BE2C (cell line): ENCODE data around the gene EIF3I.
A peak's percentile ranks its signal among the peaks of the same experiment; 100 is the strongest.

ENCODE experiments used
- DNase-seq: peaks from one replicate; pipeline ENCODE4 v3.0.0-alpha.2; 2020
- H3K27me3 ChIP-seq: fragments of 250-450 bp; sonication (Bioruptor Pico); 2 replicates; pipeline ENCODE4 v1.5.1; 2020; ENCODE audit warnings: mild to moderate bottlenecking
- H3K36me3 ChIP-seq: fragments of 250-450 bp; sonication (Bioruptor Pico); 2 replicates; pipeline ENCODE4 v1.5.1; 2020; ENCODE audit warnings: mild to moderate bottlenecking
- H3K4me1 ChIP-seq: fragments of 250-450 bp; sonication (Bioruptor Pico); 2 replicates; pipeline ENCODE4 v1.5.1; 2020
- H3K4me3 ChIP-seq: 2 replicates; pipeline ENCODE4 v1.5.1; 2011; ENCODE audit warnings: low read depth, low read length
- H3K9me3 ChIP-seq: fragments of 250-450 bp; sonication (Bioruptor Pico); 2 replicates; pipeline ENCODE4 v1.5.1; 2020
- CTCF ChIP-seq: IDR thresholded peaks from 2 replicates; pipeline ENCODE4 v1.5.1; 2012; ENCODE audit warnings: mild to moderate bottlenecking, low read depth, low read length

EIF3I gene

GRCh38 chr1:32208469-32208868, 13.7 kb upstream of the EIF3I start:
- DNase-seq: no peak
- Histone ChIP-seq H3K4me1 (0 out of 2 replicates have a peak, but pooled peaks cover 6% of the 10 kb centered on the region), H3K27me3 (no peaks in the 10 kb centered on the region), H3K4me3 (no peak overlapping the region), H3K9me3 (no peaks in the 10 kb centered on the region), H3K36me3 (no peaks in the 10 kb centered on the region)
- TF ChIP-seq CTCF: no peak

- Histone ChIP-seq H3K27me3 (no peaks in the 10 kb centered on the region), H3K4me1 (0 out of 2 replicates have a peak, but pooled peaks cover 6% of the 10 kb centered on the region), H3K36me3 (no peaks in the 10 kb centered on the region), H3K4me3 (no peak within 1 kb of the TSS), H3K9me3 (no peaks in the 10 kb centered on the region)
- peak; percentile 73 for DNase-seq
- TF ChIP-seq CTCF: no peak
Measured at GRCh38 chr1:32208891-32209328, 13.3 kb upstream of the EIF3I start, which contains the start of gene DCDC2B. Gene DCDC2B (plus strand): TSS chr1:32209089. CDS start chr1:32209094, 5 bp downstream.

- TF ChIP-seq CTCF: peak; percentile 72
- peak; percentile 69 for DNase-seq
- Histone ChIP-seq H3K4me3 (no peak overlapping the region), H3K4me1 (no peaks in the 10 kb centered on the region), H3K9me3 (no peaks in the 10 kb centered on the region), H3K27me3 (no peaks in the 10 kb centered on the region), H3K36me3 (no peaks in the 10 kb centered on the region)
Measured at GRCh38 chr1:32215629-32216480, 6.4 kb upstream of the EIF3I start.

GRCh38 chr1:32216566-32216965, 5.6 kb upstream of the EIF3I start:
- DNase-seq: no peak
- no peak for TF ChIP-seq CTCF
- H3K36me3 ChIP-seq: no peaks in the 10 kb centered on the region

GRCh38 chr1:32219022-32219421, 3.2 kb upstream of the EIF3I start:
- Histone ChIP-seq H3K4me1 (no peaks in the 10 kb centered on the region), H3K27me3 (no peaks in the 10 kb centered on the region), H3K36me3 (peaks cover under 1% of the 10 kb centered on the region; the same call in 1 of the 2 replicates), H3K4me3 (no peak overlapping the region), H3K9me3 (no peaks in the 10 kb centered on the region)
- TF ChIP-seq CTCF: no peak
- DNase-seq: no peak

More at GRCh38 chr1:32216566-32216965, 5.6 kb upstream of the EIF3I start:
- Histone ChIP-seq H3K9me3 (no peaks in the 10 kb centered on the region), H3K27me3 (no peaks in the 10 kb centered on the region), H3K4me1 (no peaks in the 10 kb centered on the region), H3K4me3 (no peak overlapping the region)
